Colonic mucosa (tissue), 4 donors: ENCODE data around the gene PQBP1. TPM values are rescaled to one million over a fixed set of nuclear protein-coding genes. Genes with fewer than 3 reads are reported as not detected.
A peak's percentile ranks its signal among the peaks of the same experiment; 100 is the strongest.

Experiments used
- DNase-seq: peaks from one replicate; pipeline ENCODE4 v3.0.0-alpha.2; 2020
- H3K27ac ChIP-seq: fragments of 200-600 bp; one replicate; pipeline ENCODE4 v1.8.0; 2021
- H3K27me3 ChIP-seq: fragments of 200-600 bp; one replicate; pipeline ENCODE4 v1.8.0; 2021
- H3K36me3 ChIP-seq: fragments of 200-600 bp; one replicate; pipeline ENCODE4 v1.8.0; 2021
- H3K4me1 ChIP-seq: fragments of 200-600 bp; one replicate; pipeline ENCODE4 v1.8.0; 2021; ENCODE audit warnings: mild to moderate bottlenecking
- H3K4me3 ChIP-seq: fragments of 200-600 bp; one replicate; pipeline ENCODE4 v1.8.0; 2021
- H3K9ac ChIP-seq, 2 donors: one replicate each; pipeline ENCODE4 v1.7.0; 2013; ENCODE audit warnings: control low read depth in 2 of 2, low read depth in 2 of 2, low read length in 2 of 2
- H3K9me3 ChIP-seq: fragments of 200-600 bp; one replicate; pipeline ENCODE4 v1.8.0; 2021
- intact Hi-C: fragments of 100-400 bp; cut with DNase I; formaldehyde crosslinking; loops from one replicate; pipeline ENCODE4 v1.14.1; 2022
- total RNA-seq, 2 donors: library from RNA; stranded (reverse); fragmentation: NEBNext Ultra II Directional in 1 of 2; extraction: Animal tissue kit (Norgen Biotek cat#: 25700) in 1 of 2; gene quantifications; one replicate each; pipeline ENCODE4 v1.2.1, GENCODE V29; 2021
- TF ChIP-seq, protein P1 (sequence below): fragments of 200-600 bp; IDR thresholded peaks from one replicate; pipeline ENCODE4 v1.8.0; 2022; ENCODE audit warnings: antibody characterized with exemption, mild to moderate bottlenecking
- donor health status: healthy.
- donor health status: DM: no; HTN: no; CAD: no.
- donor health status: DM: no; HTN: no; CAD: no.

The PQBP1 gene
- total RNA-seq, 2 donors from 2014 or later, result 68.1 to 76.3 TPM

DNA sequence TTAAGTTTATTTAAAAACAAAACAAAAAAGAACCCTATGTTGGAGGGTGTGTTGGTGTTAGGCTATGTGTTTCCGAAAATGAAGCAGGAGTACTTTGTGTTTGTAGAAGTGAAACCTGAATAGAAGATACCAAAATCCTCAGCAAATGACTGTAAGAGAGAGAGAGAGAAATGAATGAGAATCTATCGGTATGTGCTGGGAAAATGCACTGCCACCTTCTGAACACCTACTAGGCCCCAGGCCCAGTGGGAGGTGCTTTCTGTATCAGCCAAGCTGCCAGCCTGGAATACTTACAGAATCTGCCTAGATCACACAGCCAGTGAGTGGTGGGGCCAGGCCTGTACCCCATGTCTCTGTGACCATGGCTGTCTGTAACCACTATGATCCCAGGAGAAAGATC, 36.0 kb downstream of the PQBP1 start:
- Histone ChIP-seq H3K4me1 (no peaks in the 10 kb centered on the region), H3K36me3 (no peaks in the 10 kb centered on the region), H3K27me3 (no peaks in the 10 kb centered on the region), H3K9me3 (no peaks in the 10 kb centered on the region), H3K9ac (no peak overlapping the region), H3K27ac (no peak overlapping the region), H3K4me3 (no peak overlapping the region)
- intact Hi-C loops, result no loop called here
- DNase-seq, result no peak
- TF ChIP-seq, protein P1, sequence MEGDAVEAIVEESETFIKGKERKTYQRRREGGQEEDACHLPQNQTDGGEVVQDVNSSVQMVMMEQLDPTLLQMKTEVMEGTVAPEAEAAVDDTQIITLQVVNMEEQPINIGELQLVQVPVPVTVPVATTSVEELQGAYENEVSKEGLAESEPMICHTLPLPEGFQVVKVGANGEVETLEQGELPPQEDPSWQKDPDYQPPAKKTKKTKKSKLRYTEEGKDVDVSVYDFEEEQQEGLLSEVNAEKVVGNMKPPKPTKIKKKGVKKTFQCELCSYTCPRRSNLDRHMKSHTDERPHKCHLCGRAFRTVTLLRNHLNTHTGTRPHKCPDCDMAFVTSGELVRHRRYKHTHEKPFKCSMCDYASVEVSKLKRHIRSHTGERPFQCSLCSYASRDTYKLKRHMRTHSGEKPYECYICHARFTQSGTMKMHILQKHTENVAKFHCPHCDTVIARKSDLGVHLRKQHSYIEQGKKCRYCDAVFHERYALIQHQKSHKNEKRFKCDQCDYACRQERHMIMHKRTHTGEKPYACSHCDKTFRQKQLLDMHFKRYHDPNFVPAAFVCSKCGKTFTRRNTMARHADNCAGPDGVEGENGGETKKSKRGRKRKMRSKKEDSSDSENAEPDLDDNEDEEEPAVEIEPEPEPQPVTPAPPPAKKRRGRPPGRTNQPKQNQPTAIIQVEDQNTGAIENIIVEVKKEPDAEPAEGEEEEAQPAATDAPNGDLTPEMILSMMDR, result no peak

DNA sequence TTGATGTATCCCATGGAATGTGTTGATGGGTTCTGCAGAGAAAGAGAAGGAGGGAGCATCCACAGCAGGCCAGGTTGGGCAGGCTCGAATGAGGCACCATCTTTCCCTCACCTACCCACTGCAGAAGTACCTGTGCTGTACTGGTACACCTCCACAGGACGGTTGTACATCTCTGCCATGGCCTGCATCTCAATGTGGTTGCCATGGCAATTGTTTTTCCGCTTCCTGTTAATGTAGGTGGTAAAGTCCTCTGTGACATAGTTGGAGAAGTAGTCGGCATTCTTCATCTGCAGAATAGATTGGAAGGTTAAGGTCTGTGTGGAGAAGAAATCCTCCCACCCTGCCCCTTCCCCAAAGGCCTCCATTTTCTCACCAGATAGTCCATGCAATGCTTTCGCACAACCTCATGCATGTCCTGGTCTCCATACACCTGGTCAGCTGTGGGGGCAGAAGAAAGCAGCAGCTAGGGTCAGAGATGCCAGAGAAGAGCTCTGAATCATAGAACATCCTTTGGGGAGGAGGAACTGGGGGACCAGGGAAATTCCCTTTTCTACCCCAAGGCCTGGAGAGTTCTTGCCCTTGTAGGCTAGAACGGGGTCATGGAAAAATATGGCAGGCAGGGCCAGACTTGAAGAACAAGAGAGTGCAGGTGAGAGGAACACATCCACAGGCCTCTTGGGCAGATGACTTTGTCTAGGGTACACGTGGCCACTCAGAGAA, 37.0 kb downstream of the PQBP1 start:
- no peak overlapping the region for H3K27ac ChIP-seq
- intact Hi-C loops, result no loop called here
- H3K4me1 ChIP-seq, result no peaks in the 10 kb centered on the region
- no peak overlapping the region for H3K4me3 ChIP-seq
- TF ChIP-seq, protein P1, result no peak
- no peaks in the 10 kb centered on the region for H3K36me3 ChIP-seq
- no peak for DNase-seq
- H3K9me3 ChIP-seq, result no peaks in the 10 kb centered on the region
- no peak overlapping the region for H3K9ac ChIP-seq
- no peaks in the 10 kb centered on the region for H3K27me3 ChIP-seq

DNA sequence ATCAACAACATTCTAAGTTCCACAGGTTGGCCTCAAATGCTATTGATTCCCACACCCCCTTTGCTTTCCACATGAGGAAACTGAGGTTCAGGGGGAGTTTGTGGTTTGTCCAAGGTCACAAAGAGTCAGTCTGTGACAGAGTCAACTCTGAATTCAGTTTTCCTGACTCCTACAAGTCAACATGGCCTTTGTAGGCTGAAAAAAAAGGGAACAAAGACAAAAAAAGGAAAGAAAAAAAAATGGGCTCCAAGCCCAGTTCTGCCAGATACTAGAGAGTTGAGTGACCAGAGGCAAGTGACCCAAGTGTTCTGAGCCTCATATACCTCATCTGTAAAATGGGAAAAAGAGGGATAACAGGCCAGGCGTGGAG, 37.6 kb downstream of the PQBP1 start:
- intact Hi-C loops, result no loop called here
- no peaks in the 10 kb centered on the region for H3K36me3 ChIP-seq

DNA sequence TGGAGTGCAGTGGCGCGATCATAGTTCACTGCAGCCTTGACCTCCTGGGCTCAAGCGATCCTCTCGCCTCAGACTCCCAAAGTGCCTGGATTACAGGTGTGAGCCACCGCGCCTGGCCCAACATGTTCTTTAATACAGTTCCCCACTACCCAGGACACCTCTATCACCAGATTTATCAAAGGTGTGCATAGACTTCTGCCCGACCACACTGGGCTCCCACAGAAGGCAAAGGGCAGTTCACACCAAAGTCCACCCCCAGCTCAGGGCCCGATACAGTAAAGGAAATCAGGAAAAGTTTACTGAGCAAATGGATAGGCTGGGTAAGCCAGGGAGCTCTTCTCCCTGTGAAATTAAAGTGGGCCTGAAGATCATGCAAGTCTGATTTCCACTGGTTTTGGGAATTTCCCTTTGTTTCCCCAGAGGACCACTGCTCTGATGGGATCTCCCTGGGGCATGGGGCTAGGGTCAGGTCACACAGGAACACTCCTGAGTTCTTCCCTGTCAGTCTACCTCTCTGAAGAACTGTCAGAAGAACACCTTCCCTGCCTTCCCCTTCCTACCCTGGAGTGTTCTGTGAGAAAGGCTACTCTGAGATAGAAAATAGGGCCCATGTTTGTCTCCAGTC, 38.8 kb downstream of the PQBP1 start:
- Histone ChIP-seq H3K4me1 (no peaks in the 10 kb centered on the region), H3K4me3 (no peak overlapping the region), H3K36me3 (no peaks in the 10 kb centered on the region), H3K27ac (peak overlapping the region; percentile 53), H3K27me3 (no peaks in the 10 kb centered on the region), H3K9ac (no peak overlapping the region), H3K9me3 (no peaks in the 10 kb centered on the region)
- intact Hi-C loops, result no loop called here
- DNase-seq, result no peak
- TF ChIP-seq, protein P1, result no peak

More for the DNA sequence above, 37.6 kb downstream of the PQBP1 start:
- Histone ChIP-seq H3K9me3 (no peaks in the 10 kb centered on the region), H3K9ac (no peak overlapping the region), H3K27ac (no peak overlapping the region), H3K4me3 (no peak overlapping the region), H3K27me3 (no peaks in the 10 kb centered on the region), H3K4me1 (no peaks in the 10 kb centered on the region)
- TF ChIP-seq, protein P1, result no peak
- no peak for DNase-seq

DNA sequence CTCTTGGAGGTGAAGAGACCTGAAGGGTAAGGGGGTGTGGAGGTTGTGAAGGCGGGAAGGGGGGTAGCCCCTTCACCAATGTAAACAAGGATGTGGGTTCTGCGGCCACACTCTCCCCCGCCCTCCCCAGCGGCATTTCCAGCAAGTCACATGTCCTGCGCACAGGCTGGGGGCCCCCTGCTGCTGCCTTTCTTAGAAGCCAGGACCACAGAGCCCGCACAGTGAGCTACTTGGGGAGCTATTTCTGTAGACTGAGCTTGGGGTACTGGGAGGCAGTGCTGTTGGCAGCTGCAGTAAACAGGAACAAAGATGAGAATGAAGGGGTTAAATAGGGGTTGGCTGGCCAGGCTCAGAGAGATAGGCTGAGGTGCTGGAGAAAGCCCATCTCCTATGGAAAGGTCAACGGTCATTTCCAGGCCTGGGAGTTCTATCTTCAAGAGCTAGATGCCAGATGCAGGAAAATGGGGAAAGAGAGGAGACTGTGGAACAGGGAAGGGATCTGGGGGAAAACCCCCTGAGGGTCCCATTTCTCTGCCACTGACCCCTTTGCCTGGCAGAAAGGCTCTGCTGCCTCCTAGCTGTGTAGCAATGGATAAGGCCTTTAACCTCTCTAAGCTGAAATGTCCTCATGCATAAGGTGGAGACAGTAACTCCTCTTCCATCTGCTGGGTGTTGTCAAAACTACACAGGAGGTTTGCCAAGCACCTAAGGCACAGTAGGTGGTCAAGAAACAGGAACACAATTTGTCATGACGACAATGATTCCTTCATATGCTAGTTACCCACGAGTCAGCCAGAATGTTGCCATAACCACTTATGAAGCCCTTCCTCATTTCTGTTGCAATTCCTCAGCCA, 39.6 kb downstream of the PQBP1 start:
- DNase-seq, result peak; percentile 63
- TF ChIP-seq, protein P1, result no peak
- H3K4me3 ChIP-seq, result no peak overlapping the region
- H3K9me3 ChIP-seq, result no peaks in the 10 kb centered on the region
- no peaks in the 10 kb centered on the region for H3K36me3 ChIP-seq
- intact Hi-C loops, result no loop called here
- peak overlapping the region; percentile 53 for H3K27ac ChIP-seq
- H3K27me3 ChIP-seq, result no peaks in the 10 kb centered on the region
- no peaks in the 10 kb centered on the region for H3K4me1 ChIP-seq
- no peak overlapping the region for H3K9ac ChIP-seq
